Left ventricle myocardium inferior (tissue), 1 donor: Measurements from ENCODE around the gene MYO16. TPM values are rescaled to one million over a fixed set of nuclear protein-coding genes. Genes with fewer than 3 reads are reported as not detected.

Experiments
- DNase-seq: peaks from one replicate; pipeline ENCODE4 v3.0.0-alpha.2; 2020
- H3K27ac ChIP-seq: fragments of 200-600 bp; replicated peaks from 2 replicates; pipeline ENCODE4 v1.8.0; 2021
- H3K27me3 ChIP-seq: fragments of 200-600 bp; 2 replicates; pipeline ENCODE4 v1.8.0; 2021; ENCODE audit warnings: low read depth
- H3K36me3 ChIP-seq: fragments of 200-600 bp; 2 replicates; pipeline ENCODE4 v1.8.0; 2021
- H3K4me1 ChIP-seq: fragments of 200-600 bp; 2 replicates; pipeline ENCODE4 v1.8.0; 2021
- H3K4me3 ChIP-seq: fragments of 200-600 bp; 2 replicates; pipeline ENCODE4 v1.8.0; 2021; ENCODE audit warnings: mild to moderate bottlenecking, moderate library complexity
- H3K9me3 ChIP-seq: fragments of 200-600 bp; replicated peaks from 2 replicates; pipeline ENCODE4 v1.8.0; 2021
- intact Hi-C: fragments of 100-400 bp; cut with micrococcal nuclease; formaldehyde crosslinking; loops from one replicate; pipeline ENCODE4 v1.11.0; 2022
- total RNA-seq: library from RNA; stranded (reverse); fragmentation: NEBNext Ultra II Directional; extraction: Animal tissue kit (Norgen Biotek cat#: 25700); gene quantifications from one replicate; pipeline ENCODE4 v1.2.1, GENCODE V29; 2021
- TF ChIP-seq, protein P1 (sequence below): fragments of 200-600 bp; IDR thresholded peaks from 2 replicates; pipeline ENCODE4 v1.8.0; 2021; ENCODE audit warnings: antibody characterized with exemption, mild to moderate bottlenecking, borderline replicate concordance
- donor health status: DM: no; HTN: yes; CAD: no; lungs with severe emphysema.

Gene MYO16
- total RNA-seq, 1 donor from 2014 or later = 1.7 TPM

DNA sequence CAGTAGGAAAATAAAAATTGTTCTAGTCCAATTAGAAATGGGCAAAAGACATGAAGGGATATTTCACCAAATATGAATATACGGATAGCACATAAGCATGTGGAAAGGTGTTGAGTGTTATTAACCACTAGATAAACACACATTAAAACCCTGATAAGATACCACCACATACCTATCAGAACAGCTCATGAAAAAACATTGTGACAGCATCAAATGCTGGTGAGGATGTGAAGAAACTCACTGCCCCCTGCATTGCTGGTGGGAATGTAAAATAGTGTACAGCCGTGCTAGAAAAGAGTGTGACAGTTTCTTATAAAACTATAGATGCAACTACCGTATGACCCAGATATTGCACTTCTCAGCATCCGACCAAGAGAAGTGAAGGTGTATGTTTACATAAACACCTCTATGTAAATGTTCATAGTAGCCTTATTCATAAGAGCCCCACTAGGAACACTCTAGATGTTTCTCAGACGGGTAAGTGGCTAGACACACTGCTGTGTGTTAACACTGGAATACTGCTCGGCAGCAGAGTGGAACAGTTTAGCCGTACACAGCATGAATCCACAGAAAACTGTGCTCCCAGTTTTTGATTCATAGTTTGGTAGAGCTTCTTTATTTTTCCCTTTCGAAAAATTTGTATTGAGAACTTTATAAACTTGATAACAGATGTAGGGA lies 321.1 kb downstream of the MYO16 start:
- H3K27me3 ChIP-seq = peaks cover 4% of the 10 kb centered on the region
- no peaks in the 10 kb centered on the region for H3K36me3 ChIP-seq
- no peak for DNase-seq
- TF ChIP-seq, protein P1, sequence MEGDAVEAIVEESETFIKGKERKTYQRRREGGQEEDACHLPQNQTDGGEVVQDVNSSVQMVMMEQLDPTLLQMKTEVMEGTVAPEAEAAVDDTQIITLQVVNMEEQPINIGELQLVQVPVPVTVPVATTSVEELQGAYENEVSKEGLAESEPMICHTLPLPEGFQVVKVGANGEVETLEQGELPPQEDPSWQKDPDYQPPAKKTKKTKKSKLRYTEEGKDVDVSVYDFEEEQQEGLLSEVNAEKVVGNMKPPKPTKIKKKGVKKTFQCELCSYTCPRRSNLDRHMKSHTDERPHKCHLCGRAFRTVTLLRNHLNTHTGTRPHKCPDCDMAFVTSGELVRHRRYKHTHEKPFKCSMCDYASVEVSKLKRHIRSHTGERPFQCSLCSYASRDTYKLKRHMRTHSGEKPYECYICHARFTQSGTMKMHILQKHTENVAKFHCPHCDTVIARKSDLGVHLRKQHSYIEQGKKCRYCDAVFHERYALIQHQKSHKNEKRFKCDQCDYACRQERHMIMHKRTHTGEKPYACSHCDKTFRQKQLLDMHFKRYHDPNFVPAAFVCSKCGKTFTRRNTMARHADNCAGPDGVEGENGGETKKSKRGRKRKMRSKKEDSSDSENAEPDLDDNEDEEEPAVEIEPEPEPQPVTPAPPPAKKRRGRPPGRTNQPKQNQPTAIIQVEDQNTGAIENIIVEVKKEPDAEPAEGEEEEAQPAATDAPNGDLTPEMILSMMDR = no peak
- no peak overlapping the region for H3K4me3 ChIP-seq
- no peaks in the 10 kb centered on the region for H3K4me1 ChIP-seq
- H3K27ac ChIP-seq = no peak overlapping the region
- intact Hi-C loops = no loop called here
- H3K9me3 ChIP-seq = no peaks in the 10 kb centered on the region

DNA sequence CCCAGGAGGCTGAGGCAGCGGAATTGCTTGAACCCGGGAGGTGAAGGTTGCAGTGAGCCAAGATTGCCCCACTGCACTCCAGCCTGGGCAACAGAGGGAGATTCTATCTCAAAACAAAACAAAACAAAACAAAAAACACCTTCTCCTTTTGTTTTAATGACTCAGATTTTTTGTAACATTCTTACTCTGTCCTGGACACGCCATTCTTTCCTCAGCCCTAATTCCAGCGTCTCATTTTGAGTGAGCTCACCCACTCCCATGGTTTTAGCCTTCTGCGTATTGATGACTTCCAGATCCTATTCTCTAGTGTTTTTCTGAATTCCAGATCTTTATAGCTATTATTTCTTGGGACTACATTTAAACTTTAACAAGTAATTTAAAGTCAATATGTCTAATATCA lies 326.3 kb downstream of the MYO16 start:
- Histone ChIP-seq H3K4me1 (no peaks in the 10 kb centered on the region), H3K9me3 (no peaks in the 10 kb centered on the region), H3K36me3 (no peaks in the 10 kb centered on the region), H3K27ac (no peak overlapping the region), H3K27me3 (peaks cover 13% of the 10 kb centered on the region), H3K4me3 (no peak overlapping the region)
- no peak for DNase-seq
- TF ChIP-seq, protein P1 = no peak
- intact Hi-C loops = no loop called here

DNA sequence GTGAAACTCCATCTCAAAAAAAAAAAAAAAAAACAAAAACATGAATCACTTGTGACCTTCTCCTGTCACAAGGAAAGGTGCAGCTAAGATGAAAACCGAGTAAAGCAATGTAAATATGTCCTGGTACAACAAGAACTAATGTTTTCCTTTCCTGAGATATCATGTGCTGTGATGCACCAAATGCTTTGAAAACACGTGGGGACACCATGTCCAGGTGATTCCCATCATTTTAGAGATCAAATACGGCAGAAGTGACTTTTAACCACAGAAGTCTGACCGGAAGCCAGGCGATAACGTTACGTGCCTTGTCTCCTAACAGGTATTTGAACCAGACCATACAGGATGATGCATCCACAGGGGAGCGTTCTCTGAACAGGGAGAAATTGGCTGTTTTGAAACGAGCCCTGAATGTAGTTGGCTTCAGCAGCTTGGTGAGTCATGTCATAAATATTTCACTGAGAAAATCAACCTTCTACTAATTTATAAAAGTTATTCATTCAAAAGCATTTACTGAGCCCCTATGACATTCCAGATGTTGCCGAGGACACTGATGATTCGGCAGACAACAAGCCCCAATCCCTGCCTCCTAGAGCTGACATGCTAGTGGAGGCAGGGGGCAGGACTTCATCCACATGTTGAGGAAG lies 328.1 kb downstream of the MYO16 start:
- no peak overlapping the region for H3K27ac ChIP-seq
- no peaks in the 10 kb centered on the region for H3K9me3 ChIP-seq
- intact Hi-C loops = no loop called here

DNA sequence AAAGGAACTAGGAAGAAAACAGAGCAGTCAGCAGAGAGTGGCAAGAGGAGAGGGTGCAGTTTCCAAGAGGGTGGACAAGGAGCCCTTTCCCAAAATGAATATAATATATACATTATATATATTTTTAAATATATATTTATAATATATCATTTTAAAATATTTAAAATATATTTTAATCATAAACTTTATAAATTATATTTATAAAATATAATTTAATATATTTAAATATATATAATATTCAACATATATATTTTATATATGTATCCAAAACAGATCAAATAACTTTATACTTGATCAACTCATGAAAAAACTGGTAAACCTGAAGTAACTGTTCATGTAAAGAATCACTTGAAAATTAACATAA lies 328.6 kb downstream of the MYO16 start:
- Histone ChIP-seq H3K27ac (no peak overlapping the region), H3K4me3 (no peak overlapping the region), H3K27me3 (peaks cover 8% of the 10 kb centered on the region), H3K4me1 (no peaks in the 10 kb centered on the region), H3K36me3 (no peaks in the 10 kb centered on the region), H3K9me3 (no peaks in the 10 kb centered on the region)
- no peak for DNase-seq
- TF ChIP-seq, protein P1 = no peak
- intact Hi-C loops = no loop called here

More for the DNA sequence above, 328.1 kb downstream of the MYO16 start:
- H3K27me3 ChIP-seq = peaks cover 8% of the 10 kb centered on the region
- TF ChIP-seq, protein P1 = no peak
- DNase-seq = no peak
- no peak overlapping the region for H3K4me3 ChIP-seq
- no peaks in the 10 kb centered on the region for H3K36me3 ChIP-seq
- H3K4me1 ChIP-seq = no peaks in the 10 kb centered on the region

DNA sequence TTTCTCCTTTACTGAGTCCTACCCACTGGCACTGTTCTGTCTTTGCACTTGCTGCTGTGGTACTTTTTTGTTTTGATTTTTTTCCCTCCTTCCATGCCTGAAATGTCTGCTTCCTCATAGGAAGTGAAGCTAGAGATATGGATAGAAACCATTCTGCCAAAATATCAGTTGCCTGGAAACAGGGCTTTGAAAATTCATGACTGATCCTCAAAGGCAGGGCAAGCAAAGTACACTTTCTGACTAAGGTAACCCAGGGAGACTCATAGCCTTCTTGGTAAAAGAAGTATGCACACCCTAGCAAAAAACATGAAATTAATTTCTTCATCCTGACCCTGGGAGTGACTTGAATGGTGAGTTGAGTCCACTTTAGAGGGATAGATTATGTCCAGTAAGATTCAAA lies 329.8 kb downstream of the MYO16 start:
- TF ChIP-seq, protein P1 = no peak
- H3K4me1 ChIP-seq = no peaks in the 10 kb centered on the region
- no peak for DNase-seq
- no peak overlapping the region for H3K4me3 ChIP-seq
- H3K9me3 ChIP-seq = no peaks in the 10 kb centered on the region
- peaks cover 8% of the 10 kb centered on the region for H3K27me3 ChIP-seq
- H3K36me3 ChIP-seq = no peaks in the 10 kb centered on the region
- intact Hi-C loops = no loop called here
- no peak overlapping the region for H3K27ac ChIP-seq
